H9 (cell line): Measurements from ENCODE around the gene ADGRG1. TPM values are rescaled to one million over a fixed set of nuclear protein-coding genes. Genes with fewer than 3 reads are reported as not detected.
A peak's percentile ranks its signal among the peaks of the same experiment; 100 is the strongest.

Source experiments
- DNase-seq: peaks from one replicate; pipeline ENCODE4 v3.0.0-alpha.2; 2017
- H2AFZ ChIP-seq: one replicate; pipeline ENCODE4 v1.6.1; 2013; ENCODE audit warnings: mild to moderate bottlenecking, low read length, control low read depth, moderate library complexity
- H2AK5ac ChIP-seq: 2 replicates; pipeline ENCODE4 v1.6.1; 2013; ENCODE audit warnings: low read length, control low read depth, mixed read lengths; ENCODE audit not compliant: insufficient read length
- H2BK120ac ChIP-seq: one replicate; pipeline ENCODE4 v1.6.1; 2013; ENCODE audit warnings: low read depth, mild to moderate bottlenecking, low read length, control low read depth, inconsistent platforms; ENCODE audit not compliant: poor library complexity, severe bottlenecking
- H2BK12ac ChIP-seq: 2 replicates; pipeline ENCODE4 v1.6.1; 2013; ENCODE audit warnings: low read length, control low read depth, mixed read lengths, low read depth; ENCODE audit not compliant: insufficient read length
- H2BK15ac ChIP-seq: 2 replicates; pipeline ENCODE4 v1.6.1; 2013; ENCODE audit warnings: low read depth, low read length, control low read depth
- H2BK20ac ChIP-seq: one replicate; pipeline ENCODE4 v1.6.1; 2013; ENCODE audit warnings: low read depth, mild to moderate bottlenecking, low read length, control low read depth, inconsistent platforms; ENCODE audit not compliant: poor library complexity, severe bottlenecking
- H2BK5ac ChIP-seq: 2 replicates; pipeline ENCODE4 v1.6.1; 2013; ENCODE audit warnings: low read length, control low read depth, mixed read lengths; ENCODE audit not compliant: insufficient read length
- H3K14ac ChIP-seq: 2 replicates; pipeline ENCODE4 v1.6.1; 2013; ENCODE audit warnings: low read length, control low read depth; ENCODE audit not compliant: insufficient read depth
- H3K18ac ChIP-seq: 2 replicates; pipeline ENCODE4 v1.6.1; 2013; ENCODE audit warnings: low read depth, mild to moderate bottlenecking, mixed read lengths, low read length, control low read depth; ENCODE audit not compliant: insufficient read length
- H3K23ac ChIP-seq: 2 replicates; pipeline ENCODE4 v1.6.1; 2013; ENCODE audit warnings: low read length, control low read depth, mixed read lengths, low read depth; ENCODE audit not compliant: insufficient read length
- H3K23me2 ChIP-seq: 2 replicates; pipeline ENCODE4 v1.6.1; 2013; ENCODE audit warnings: low read depth, mild to moderate bottlenecking, mixed read lengths, low read length, control low read depth; ENCODE audit not compliant: insufficient read length, poor library complexity, severe bottlenecking
- H3K27ac ChIP-seq: 2 replicates; pipeline ENCODE4 v1.5.1; 2013; ENCODE audit warnings: low read length, control low read depth, mixed read lengths, low read depth; ENCODE audit not compliant: insufficient read length
- H3K27me3 ChIP-seq: 2 replicates; pipeline ENCODE4 v1.6.1; 2013; ENCODE audit warnings: low read length, control low read depth, inconsistent platforms; ENCODE audit not compliant: insufficient read depth
- H3K4ac ChIP-seq: 2 replicates; pipeline ENCODE4 v1.6.1; 2013; ENCODE audit warnings: low read depth, mild to moderate bottlenecking, control low read depth, inconsistent platforms, low read length, moderate library complexity
- H3K4me1 ChIP-seq: 2 replicates; pipeline ENCODE4 v1.6.1; 2013; ENCODE audit warnings: low read length, control low read depth, inconsistent platforms; ENCODE audit not compliant: insufficient read depth
- H3K4me2 ChIP-seq: 2 replicates; pipeline ENCODE4 v1.6.1; 2013; ENCODE audit warnings: low read length, control low read depth, mixed read lengths; ENCODE audit not compliant: insufficient read length, insufficient read depth
- H3K56ac ChIP-seq: 2 replicates; pipeline ENCODE4 v1.6.1; 2013; ENCODE audit warnings: low read depth, mild to moderate bottlenecking, mixed read lengths, low read length, control low read depth; ENCODE audit not compliant: insufficient read length
- H3K79me1 ChIP-seq: 2 replicates; pipeline ENCODE4 v1.6.1; 2013; ENCODE audit warnings: low read depth, mild to moderate bottlenecking, moderate library complexity, low read length, control low read depth, inconsistent platforms; ENCODE audit not compliant: insufficient read depth, poor library complexity, severe bottlenecking
- H3K79me2 ChIP-seq: 2 replicates; pipeline ENCODE4 v1.6.1; 2013; ENCODE audit warnings: low read length, control low read depth, inconsistent platforms; ENCODE audit not compliant: insufficient read depth
- H3K9ac ChIP-seq: 2 replicates; pipeline ENCODE4 v1.6.1; 2013; ENCODE audit warnings: low read length, control low read depth, mixed read lengths; ENCODE audit not compliant: insufficient read length; ENCODE audit errors: extremely low read depth
- H3K9me3 ChIP-seq: one replicate; pipeline ENCODE4 v1.6.1; 2013; ENCODE audit warnings: low read depth, low read length, inconsistent platforms; ENCODE audit not compliant: control insufficient read depth
- H3T11ph ChIP-seq: one replicate; pipeline ENCODE4 v1.6.1; 2013; ENCODE audit warnings: mild to moderate bottlenecking, low read length, control low read depth, inconsistent platforms
- H4K20me1 ChIP-seq: one replicate; pipeline ENCODE4 v1.6.1; 2013; ENCODE audit not compliant: control insufficient read depth, insufficient read length, insufficient read depth
- H4K5ac ChIP-seq: 2 replicates; pipeline ENCODE4 v1.6.1; 2013; ENCODE audit warnings: low read depth, mild to moderate bottlenecking, mixed read lengths, low read length, control low read depth; ENCODE audit not compliant: insufficient read length
- H4K8ac ChIP-seq: replicated peaks from 2 replicates; pipeline ENCODE4 v1.6.1; 2013; ENCODE audit warnings: low read length, control low read depth, mixed read lengths, low read depth; ENCODE audit not compliant: insufficient read length
- H4K91ac ChIP-seq: 2 replicates; pipeline ENCODE4 v1.6.1; 2013; ENCODE audit warnings: low read depth, mild to moderate bottlenecking, moderate library complexity, mixed read lengths, low read length, control low read depth; ENCODE audit not compliant: insufficient read length
- H3K27ac Mint-ChIP-seq, 3 experiments: 2 replicates in 2 of 3; 3 replicates in 1 of 3; pipeline ENCODE4 v1.8.0; 2020 to 2021; ENCODE audit warnings: mixed read lengths in 3 of 3, mild to moderate bottlenecking in 1 of 3, moderate library complexity in 1 of 3
- H3K27me3 Mint-ChIP-seq: 2 replicates; pipeline ENCODE4 v1.8.0; 2021; ENCODE audit warnings: low read depth, mild to moderate bottlenecking, moderate library complexity, mixed read lengths
- H3K36me3 Mint-ChIP-seq, 3 experiments: 2 replicates in 2 of 3; 3 replicates in 1 of 3; pipeline ENCODE4 v1.8.0; 2020 to 2021; ENCODE audit warnings: low read depth in 3 of 3, mixed read lengths in 3 of 3; ENCODE audit not compliant: insufficient read depth in 1 of 3
- H3K4me1 Mint-ChIP-seq, 2 experiments: 2 replicates each; pipeline ENCODE4 v1.8.0; 2020; ENCODE audit warnings: mixed read lengths in 2 of 2
- H3K4me3 Mint-ChIP-seq, 2 experiments: 2 replicates in 1 of 2; 3 replicates in 1 of 2; pipeline ENCODE4 v1.8.0; 2020 to 2021; ENCODE audit warnings: mild to moderate bottlenecking in 2 of 2, mixed read lengths in 2 of 2, moderate library complexity in 1 of 2
- H3K9me3 Mint-ChIP-seq, 2 experiments: 2 replicates in 1 of 2; 3 replicates in 1 of 2; pipeline ENCODE4 v1.8.0; 2020; ENCODE audit warnings: mild to moderate bottlenecking in 2 of 2, mixed read lengths in 2 of 2, moderate library complexity in 1 of 2
- CTCF ChIP-seq: fragments of 200-600 bp; sonication (generic); conservative IDR thresholded peaks from 3 replicates; pipeline ENCODE4 v1.8.0; 2021; ENCODE audit warnings: antibody characterized with exemption, mild to moderate bottlenecking
- WGBS: extraction: QIAGEN DNeasy Blood & Tissue Kit; methylation state at CpG from one replicate; pipeline ENCODE4 v1.1.7; 2013; ENCODE audit warnings: missing lambda C conversion rate, low lambda C conversion rate, mixed read lengths; ENCODE audit not compliant: insufficient read length; ENCODE audit errors: extremely low coverage; 5-methylcytosine and 5-hydroxymethylcytosine counted together
- total RNA-seq: library from RNA; stranded (reverse); gene quantifications from 2 replicates; pipeline ENCODE4 v1.2.1, GENCODE V29; 2021

ADGRG1 gene
- total RNA-seq, 1 experiment from 2014 or later, result 1.1 TPM

GRCh38 chr16:57652695-57653471 is 24.5 kb downstream of the ADGRG1 start:
- Histone ChIP-seq H3K18ac (no peak overlapping the region), H2AFZ (no peak overlapping the region), H3K4ac (no peak overlapping the region), H3K27ac (no peak overlapping the region), H2BK20ac (no peak overlapping the region), H3K9me3 (no peaks in the 10 kb centered on the region), H3T11ph (no peak overlapping the region), H2BK12ac (no peak overlapping the region), H3K14ac (no peak overlapping the region), H3K4me2 (no peak overlapping the region), H4K20me1 (peaks cover 3% of the 10 kb centered on the region), H3K9ac (no peak overlapping the region), H3K23me2 (no peaks in the 10 kb centered on the region), H4K8ac (no peak overlapping the region), H2BK15ac (no peak overlapping the region), H2AK5ac (no peak overlapping the region), H4K91ac (no peak overlapping the region), H3K4me1 (no peaks in the 10 kb centered on the region), H4K5ac (no peak overlapping the region), H3K23ac (no peak overlapping the region), H3K79me1 (no peaks in the 10 kb centered on the region), H2BK5ac (no peak overlapping the region), H3K27me3 (no peaks in the 10 kb centered on the region), H3K79me2 (no peaks in the 10 kb centered on the region), H2BK120ac (no peak overlapping the region), H3K56ac (no peak overlapping the region)
- Mint-ChIP-seq H3K4me1 (peaks cover 0 to 10% of the 10 kb centered on the region in 2 experiments; a peak in 1 of 4 replicates), H3K9me3 (no peaks in the 10 kb centered on the region), H3K36me3 (no peaks in the 10 kb centered on the region), H3K4me3 (no peak overlapping the region), H3K27me3 (no peaks in the 10 kb centered on the region; the same call in none of the 2 replicates), H3K27ac (peak overlapping the region in 1 of 3 experiments; percentile 72; a peak in 1 of 7 replicates)
- no CpG with 5 or more reads among the region's 23 CpGs for WGBS
- DNase-seq, result no peak
- TF ChIP-seq CTCF, result no peak
